NCI-H446 treated with DMSO at 0.1 percent for 48 hours (cell line): ENCODE measurements around the gene SLITRK1.

Experiments used
- DNase-seq: peaks from one replicate; lab custom pipeline; 2025; lab: John Stamatoyannopoulos, UW

Gene SLITRK1

GRCh38 chr13:83865161-83866137 is 16.8 kb downstream of the SLITRK1 start:
- no peak for DNase-seq

- DNase-seq = no peak
Observed at GRCh38 chr13:83853771-83854170, 28.5 kb downstream of the SLITRK1 start.

- DNase-seq = no peak
Observed at GRCh38 chr13:83845106-83845505, 37.2 kb downstream of the SLITRK1 start.

DNA sequence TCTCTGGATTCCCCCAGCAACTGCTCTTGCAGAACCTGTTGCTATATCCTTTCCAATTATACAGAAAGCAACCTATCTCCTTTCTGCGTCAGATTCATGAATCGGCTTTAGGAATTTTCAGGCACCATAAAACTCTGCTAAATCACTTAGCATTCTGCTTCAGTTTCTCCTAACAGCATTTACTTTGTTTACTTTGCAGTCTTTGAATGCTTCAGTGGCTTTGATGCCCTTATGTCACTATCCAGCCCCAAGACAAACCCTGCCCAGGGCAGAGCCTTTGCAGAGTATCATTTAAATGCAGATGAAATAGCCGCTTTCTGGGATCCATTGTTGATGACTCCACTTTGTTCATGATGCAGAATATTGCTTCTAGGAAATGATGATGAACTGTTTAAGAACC is 43.1 kb downstream of the SLITRK1 start:
- no peak for DNase-seq

DNA sequence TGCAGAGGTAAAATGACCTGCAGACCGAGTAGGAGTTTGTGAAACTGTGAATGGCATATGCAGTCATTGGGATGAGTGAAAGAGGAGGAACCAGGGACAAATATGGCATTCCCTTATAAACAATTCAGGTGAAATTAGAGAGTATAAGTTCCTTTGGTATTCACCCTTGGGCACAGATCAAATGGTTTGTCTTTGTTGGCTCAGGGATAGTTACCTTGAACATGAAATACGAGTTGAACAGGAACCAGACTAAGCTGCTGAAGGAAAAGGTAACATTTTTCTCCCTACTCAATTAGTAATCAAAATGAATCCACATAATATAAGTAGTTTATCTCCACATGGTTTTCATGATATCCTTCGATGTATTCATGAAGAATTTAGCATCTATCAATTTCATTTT is 50.5 kb downstream of the SLITRK1 start:
- no peak for DNase-seq

- no peak for DNase-seq
Observed at GRCh38 chr13:83829810-83830209, 52.5 kb downstream of the SLITRK1 start.

DNA sequence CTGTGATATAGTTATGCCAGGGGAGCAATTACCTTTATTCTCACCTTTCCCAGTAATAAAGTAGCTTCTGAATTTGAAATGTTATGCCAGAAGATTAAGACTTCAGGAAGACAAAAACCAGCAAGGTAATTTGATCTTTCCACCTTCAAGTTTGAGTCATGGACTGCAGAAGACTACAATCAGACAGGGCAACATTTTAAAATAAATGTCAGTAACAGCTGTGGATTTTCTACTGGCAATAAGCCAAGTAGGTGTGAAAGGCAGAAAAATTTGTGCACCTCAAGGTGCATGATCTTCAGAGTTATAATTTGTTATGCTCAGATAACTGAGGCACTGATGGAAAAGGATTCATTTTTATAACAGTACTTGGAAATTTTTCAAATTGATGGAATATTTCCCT is 54.9 kb downstream of the SLITRK1 start:
- DNase-seq = no peak
